Measurements from ENCODE around the gene DTX3.
"Not testable (repeated sequence)": the region's sequence is repeated elsewhere in the genome, so short reads cannot be mapped to it uniquely, and the experiment has no call there.

DTX3 gene

DNA sequence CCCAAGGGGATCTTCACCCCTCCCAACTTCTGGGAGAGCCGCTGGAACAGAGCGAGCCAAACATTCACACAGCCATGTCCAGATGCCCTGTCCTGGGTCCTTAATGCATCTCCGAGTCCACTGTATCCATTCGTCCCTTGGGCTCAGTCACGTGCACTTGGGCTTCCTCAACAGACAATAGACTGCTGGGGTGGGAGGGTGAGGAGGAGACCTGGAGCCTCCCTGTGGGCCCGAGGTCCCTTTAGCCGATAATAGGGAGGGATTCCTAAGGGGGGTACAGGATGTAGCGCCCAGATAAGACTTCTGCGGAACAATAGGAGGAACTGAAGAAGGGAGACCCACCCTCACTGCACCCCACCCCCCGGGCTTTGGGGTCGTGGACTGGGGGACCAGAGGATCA, 13.3 kb downstream of the DTX3 start:
- H3K27me3 ChIP-seq (ENCODE audit: control insufficient read depth in 5 of 5, insufficient read depth in 4 of 5, low read length in 5 of 5) = peaks cover 56 to 80% (median 76%) of the 10 kb centered on the region in 5 donors

DNA sequence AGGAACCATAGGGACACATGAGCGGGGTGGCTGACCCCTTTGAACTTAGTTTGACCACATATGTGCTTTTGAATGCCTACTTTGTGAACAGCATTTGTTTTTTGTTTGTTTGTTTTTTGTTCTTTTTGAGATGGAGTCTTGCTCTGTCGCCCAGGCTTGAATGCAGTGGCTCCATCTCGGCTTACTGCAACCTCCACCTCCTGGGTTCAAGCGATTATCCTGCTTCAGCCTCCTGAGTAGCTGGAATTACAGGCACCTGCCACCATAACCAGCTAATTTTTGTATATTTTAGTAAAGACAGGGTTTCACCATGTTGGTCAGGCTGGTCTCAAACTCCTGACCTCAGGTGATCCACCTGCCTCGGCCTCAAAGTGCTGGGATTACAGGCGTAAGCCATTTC, 13.8 kb downstream of the DTX3 start:
- Histone ChIP-seq H3K4me1 (ENCODE audit: control insufficient read depth in 5 of 5, insufficient read depth in 5 of 5, low read length in 5 of 5) (peaks cover 2 to 26% (median 24%) of the 10 kb centered on the region in 5 donors), H3K27me3 (ENCODE audit: control insufficient read depth in 5 of 5, insufficient read depth in 4 of 5, low read length in 5 of 5) (peaks cover 52 to 77% (median 75%) of the 10 kb centered on the region in 5 donors), H3K36me3 (ENCODE audit: control insufficient read depth in 5 of 5, insufficient read depth in 5 of 5, low read length in 5 of 5) (peaks cover 0 to 14% (median 11%) of the 10 kb centered on the region in 5 donors)
- not testable (repeated sequence) for H3K4me3 ChIP-seq (ENCODE audit: low read depth in 1 of 5, low read length in 5 of 5); H3K9ac ChIP-seq (ENCODE audit: low read length in 5 of 5); H3K27ac ChIP-seq (ENCODE audit: low read depth, low read length); H3K9me3 ChIP-seq (ENCODE audit: control insufficient read depth in 5 of 5, low read length in 5 of 5)

More for the DNA sequence above, 13.3 kb downstream of the DTX3 start:
- Histone ChIP-seq H3K9ac (ENCODE audit: low read length in 5 of 5) (no peak overlapping the region), H3K27ac (ENCODE audit: low read depth, low read length) (no peak overlapping the region), H3K36me3 (ENCODE audit: control insufficient read depth in 5 of 5, insufficient read depth in 5 of 5, low read length in 5 of 5) (peaks cover 0 to 14% (median 11%) of the 10 kb centered on the region in 5 donors), H3K4me1 (ENCODE audit: control insufficient read depth in 5 of 5, insufficient read depth in 5 of 5, low read length in 5 of 5) (peaks cover 2 to 26% (median 24%) of the 10 kb centered on the region in 5 donors), H3K4me3 (ENCODE audit: low read depth in 1 of 5, low read length in 5 of 5) (no peak overlapping the region), H3K9me3 (ENCODE audit: control insufficient read depth in 5 of 5, low read length in 5 of 5) (no peaks in the 10 kb centered on the region)

DNA sequence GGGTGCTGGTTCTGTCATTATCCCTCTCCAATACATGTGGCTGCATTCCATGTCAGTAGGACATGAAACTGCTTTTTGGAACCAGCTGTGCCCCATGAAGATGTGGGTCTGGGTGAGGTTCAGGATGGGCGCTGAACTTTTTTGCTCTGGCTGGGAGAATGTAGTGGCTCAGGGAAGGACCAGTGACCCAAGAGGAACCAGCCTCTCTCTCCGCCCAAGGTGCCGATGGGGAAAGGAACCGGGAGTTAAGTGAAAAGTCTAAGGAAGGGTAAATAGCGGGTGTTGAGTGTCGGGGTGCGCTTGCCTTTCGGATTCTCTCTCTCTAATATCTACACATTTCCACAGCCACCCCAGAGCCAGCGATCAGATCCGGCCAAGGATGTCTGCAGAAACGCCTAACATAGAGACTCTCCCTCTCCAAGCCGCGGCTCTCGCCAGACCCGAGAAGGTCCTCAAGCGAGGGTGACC, 14.4 kb downstream of the DTX3 start:
- H3K4me3 ChIP-seq (ENCODE audit: low read depth in 1 of 5, low read length in 5 of 5) = no peak overlapping the region
- peaks cover 57 to 76% (median 74%) of the 10 kb centered on the region in 5 donors for H3K27me3 ChIP-seq (ENCODE audit: control insufficient read depth in 5 of 5, insufficient read depth in 4 of 5, low read length in 5 of 5)
- H3K4me1 ChIP-seq (ENCODE audit: control insufficient read depth in 5 of 5, insufficient read depth in 5 of 5, low read length in 5 of 5) = peaks cover 2 to 26% (median 24%) of the 10 kb centered on the region in 5 donors

DNA sequence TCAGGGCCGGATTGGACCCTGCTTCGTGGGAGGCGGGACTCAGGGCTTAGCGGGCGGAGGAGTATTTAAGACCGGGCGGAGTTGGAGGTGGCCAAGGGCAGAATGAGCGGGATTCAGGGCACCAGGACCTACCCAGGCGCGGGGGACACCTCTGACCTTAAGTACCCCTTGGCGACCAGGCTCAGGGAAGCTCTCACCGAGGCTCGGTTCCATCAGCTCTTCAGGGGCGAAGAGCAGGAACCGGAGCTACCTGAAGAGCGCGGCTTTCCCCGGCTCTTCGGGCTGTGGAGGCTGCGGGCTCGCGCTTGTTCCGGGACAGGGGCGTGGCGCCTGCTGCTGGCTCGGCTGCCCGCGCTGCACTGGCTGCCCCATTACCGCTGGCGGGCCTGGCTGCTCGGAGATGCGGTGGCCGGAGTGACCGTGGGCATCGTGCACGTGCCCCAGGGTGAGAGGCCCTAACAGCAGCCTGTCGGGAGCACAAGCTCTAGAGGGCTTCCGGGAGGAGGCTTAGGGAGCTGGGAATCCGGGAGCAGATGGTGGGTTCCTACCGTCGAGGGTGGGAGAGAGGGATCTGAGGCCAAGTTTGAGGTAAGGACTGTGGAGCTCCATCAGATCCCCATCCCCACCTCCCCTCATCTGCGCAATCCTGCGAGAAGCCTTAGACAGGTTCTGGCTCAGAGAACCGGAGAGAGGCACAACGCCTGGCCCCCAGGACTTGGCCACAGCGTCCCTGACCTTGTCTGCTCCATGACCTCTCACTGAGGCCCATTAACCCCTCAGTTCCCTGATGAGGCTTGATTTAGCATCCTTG, 15.0 kb downstream of the DTX3 start:
- no peak overlapping the region for H3K9ac ChIP-seq (ENCODE audit: low read length in 5 of 5)
- peaks cover 0 to 14% (median 9%) of the 10 kb centered on the region in 5 donors for H3K36me3 ChIP-seq (ENCODE audit: control insufficient read depth in 5 of 5, insufficient read depth in 5 of 5, low read length in 5 of 5)
- H3K27me3 ChIP-seq (ENCODE audit: control insufficient read depth in 5 of 5, insufficient read depth in 4 of 5, low read length in 5 of 5) = peaks cover 59 to 76% (median 75%) of the 10 kb centered on the region in 5 donors
- H3K4me3 ChIP-seq (ENCODE audit: low read depth in 1 of 5, low read length in 5 of 5) = no peak overlapping the region
- peaks cover 2 to 24% (median 23%) of the 10 kb centered on the region in 5 donors for H3K4me1 ChIP-seq (ENCODE audit: control insufficient read depth in 5 of 5, insufficient read depth in 5 of 5, low read length in 5 of 5)
- H3K9me3 ChIP-seq (ENCODE audit: control insufficient read depth in 5 of 5, low read length in 5 of 5) = no peaks in the 10 kb centered on the region
- no peak overlapping the region for H3K27ac ChIP-seq (ENCODE audit: low read depth, low read length)

More for the DNA sequence above, 14.4 kb downstream of the DTX3 start:
- H3K9me3 ChIP-seq (ENCODE audit: control insufficient read depth in 5 of 5, low read length in 5 of 5) = no peaks in the 10 kb centered on the region
- H3K36me3 ChIP-seq (ENCODE audit: control insufficient read depth in 5 of 5, insufficient read depth in 5 of 5, low read length in 5 of 5) = peaks cover 0 to 14% (median 11%) of the 10 kb centered on the region in 5 donors
- H3K9ac ChIP-seq (ENCODE audit: low read length in 5 of 5) = no peak overlapping the region
- H3K27ac ChIP-seq (ENCODE audit: low read depth, low read length) = no peak overlapping the region

DNA sequence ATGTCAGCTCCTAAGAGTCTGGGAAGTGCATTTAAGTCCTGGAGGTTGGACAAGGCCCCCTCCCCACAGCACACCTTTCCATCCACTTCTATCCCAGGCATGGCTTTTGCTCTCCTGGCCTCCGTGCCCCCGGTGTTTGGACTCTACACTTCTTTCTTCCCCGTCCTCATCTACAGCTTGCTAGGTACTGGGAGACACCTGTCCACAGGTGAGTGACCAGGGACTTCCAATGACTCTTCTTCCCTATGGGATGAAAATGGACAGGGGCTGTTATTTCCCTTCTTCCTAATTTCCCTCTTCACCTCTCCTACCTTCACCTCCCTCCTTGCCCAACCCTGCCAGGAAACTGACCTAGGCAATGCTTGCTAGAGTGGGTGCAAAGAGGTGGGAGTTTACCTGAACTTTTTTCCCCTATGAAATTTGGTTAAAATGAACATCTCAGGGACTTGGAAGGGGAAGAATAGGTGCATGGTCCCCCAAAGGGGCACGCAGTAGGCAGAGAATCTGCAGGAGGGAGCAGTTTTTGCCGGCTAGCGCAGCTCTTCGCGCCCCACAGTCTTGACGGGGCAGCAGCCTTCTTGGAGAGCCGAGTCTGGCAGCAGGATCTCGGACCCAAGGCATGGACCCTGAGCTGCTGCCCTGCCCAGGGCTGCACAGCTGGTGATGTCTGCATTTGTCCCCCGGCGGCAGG, 15.8 kb downstream of the DTX3 start:
- H3K4me1 ChIP-seq (ENCODE audit: control insufficient read depth in 5 of 5, insufficient read depth in 5 of 5, low read length in 5 of 5) = peaks cover 2 to 24% (median 21%) of the 10 kb centered on the region in 5 donors
- H3K36me3 ChIP-seq (ENCODE audit: control insufficient read depth in 5 of 5, insufficient read depth in 5 of 5, low read length in 5 of 5) = peaks cover 0 to 10% (median 7%) of the 10 kb centered on the region in 5 donors
- no peak overlapping the region for H3K9ac ChIP-seq (ENCODE audit: low read length in 5 of 5)
- H3K27ac ChIP-seq (ENCODE audit: low read depth, low read length) = no peak overlapping the region
- H3K27me3 ChIP-seq (ENCODE audit: control insufficient read depth in 5 of 5, insufficient read depth in 4 of 5, low read length in 5 of 5) = peaks cover 65 to 78% (median 76%) of the 10 kb centered on the region in 5 donors
- H3K4me3 ChIP-seq (ENCODE audit: low read depth in 1 of 5, low read length in 5 of 5) = peak overlapping the region in 3 of 5 donors; percentile 50 to 68 (median 58)
- H3K9me3 ChIP-seq (ENCODE audit: control insufficient read depth in 5 of 5, low read length in 5 of 5) = no peaks in the 10 kb centered on the region

DNA sequence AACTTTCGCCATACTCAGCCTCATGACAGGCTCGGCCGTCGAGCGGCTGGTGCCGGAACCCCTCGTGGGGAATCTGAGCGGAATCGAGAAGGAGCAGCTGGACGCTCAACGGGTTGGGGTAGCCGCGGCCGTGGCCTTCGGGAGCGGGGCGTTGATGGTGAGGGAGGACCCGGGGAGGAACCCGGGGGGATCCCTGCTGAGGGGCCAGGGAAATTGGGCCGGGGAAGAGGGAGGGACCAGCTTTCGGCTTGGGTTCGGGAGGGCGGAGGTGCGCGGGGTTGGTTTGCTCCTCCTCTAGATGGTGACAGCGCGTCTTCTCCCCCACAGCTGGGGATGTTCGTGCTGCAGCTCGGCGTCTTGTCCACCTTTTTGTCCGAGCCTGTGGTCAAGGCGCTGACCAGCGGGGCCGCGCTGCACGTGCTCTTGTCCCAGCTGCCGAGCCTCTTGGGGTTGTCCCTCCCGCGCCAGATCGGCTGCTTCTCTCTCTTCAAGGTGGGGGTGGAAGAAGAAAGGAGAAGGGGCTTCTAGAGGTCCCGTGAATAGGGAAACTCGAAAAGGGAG, 16.4 kb downstream of the DTX3 start:
- peak overlapping the region in 2 of 5 donors; percentile 47 to 48 for H3K9ac ChIP-seq (ENCODE audit: low read length in 5 of 5)
- H3K27me3 ChIP-seq (ENCODE audit: control insufficient read depth in 5 of 5, insufficient read depth in 4 of 5, low read length in 5 of 5) = peaks cover 63 to 78% (median 75%) of the 10 kb centered on the region in 5 donors

DNA sequence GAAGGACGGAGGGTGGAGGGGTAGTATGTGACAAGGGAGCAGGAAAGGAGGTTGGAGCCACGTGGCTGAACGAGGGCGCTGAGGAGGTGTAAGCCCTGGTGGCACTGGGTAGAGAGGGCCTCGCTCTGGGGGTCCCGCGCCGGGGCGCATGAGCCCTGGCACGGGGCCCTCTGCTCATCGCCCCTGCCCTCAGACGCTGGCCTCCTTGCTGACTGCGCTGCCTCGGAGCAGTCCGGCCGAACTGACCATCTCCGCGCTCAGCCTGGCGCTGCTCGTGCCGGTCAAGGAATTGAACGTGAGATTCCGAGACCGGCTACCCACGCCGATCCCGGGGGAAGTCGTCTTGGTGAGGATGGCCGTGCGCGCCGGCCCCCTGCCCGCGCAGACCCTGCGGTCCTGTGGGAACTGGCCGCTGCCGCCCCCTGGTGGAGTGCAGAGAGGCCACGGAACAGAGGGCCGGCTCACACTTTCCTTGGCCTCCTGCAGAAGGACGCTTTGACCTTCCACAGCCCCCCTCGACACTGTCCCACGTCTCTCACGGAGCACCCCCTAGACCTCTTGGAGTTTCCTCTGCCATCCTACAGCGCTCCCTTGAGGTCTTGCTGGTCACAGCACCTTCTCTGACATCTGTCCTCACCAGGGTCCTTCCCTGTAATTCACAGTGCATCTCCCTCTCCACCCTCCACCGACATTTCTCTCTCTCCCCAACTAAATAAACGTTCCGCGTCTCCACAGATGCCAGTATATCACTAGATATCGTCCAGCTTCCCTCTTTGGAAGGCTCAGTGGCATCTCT, 17.1 kb downstream of the DTX3 start:
- H3K9ac ChIP-seq (ENCODE audit: low read length in 5 of 5) = peak overlapping the region in 2 of 5 donors; percentile 47 to 48
- no peaks in the 10 kb centered on the region for H3K9me3 ChIP-seq (ENCODE audit: control insufficient read depth in 5 of 5, low read length in 5 of 5)
- H3K27me3 ChIP-seq (ENCODE audit: control insufficient read depth in 5 of 5, insufficient read depth in 4 of 5, low read length in 5 of 5) = peaks cover 63 to 82% (median 77%) of the 10 kb centered on the region in 5 donors
- peak overlapping the region; percentile 47 to 68 (median 58) for H3K4me3 ChIP-seq (ENCODE audit: low read depth in 1 of 5, low read length in 5 of 5)
- no peaks in the 10 kb centered on the region for H3K36me3 ChIP-seq (ENCODE audit: control insufficient read depth in 5 of 5, insufficient read depth in 5 of 5, low read length in 5 of 5)
- peaks cover 2 to 24% (median 21%) of the 10 kb centered on the region in 5 donors for H3K4me1 ChIP-seq (ENCODE audit: control insufficient read depth in 5 of 5, insufficient read depth in 5 of 5, low read length in 5 of 5)
- H3K27ac ChIP-seq (ENCODE audit: low read depth, low read length) = no peak overlapping the region

More for the DNA sequence above, 16.4 kb downstream of the DTX3 start:
- Histone ChIP-seq H3K4me1 (ENCODE audit: control insufficient read depth in 5 of 5, insufficient read depth in 5 of 5, low read length in 5 of 5) (peaks cover 2 to 24% (median 21%) of the 10 kb centered on the region in 5 donors), H3K9me3 (ENCODE audit: control insufficient read depth in 5 of 5, low read length in 5 of 5) (no peaks in the 10 kb centered on the region), H3K27ac (ENCODE audit: low read depth, low read length) (no peak overlapping the region), H3K4me3 (ENCODE audit: low read depth in 1 of 5, low read length in 5 of 5) (peak overlapping the region; percentile 47 to 68 (median 58)), H3K36me3 (ENCODE audit: control insufficient read depth in 5 of 5, insufficient read depth in 5 of 5, low read length in 5 of 5) (peaks cover 0 to 4% (median 1%) of the 10 kb centered on the region in 5 donors)

DNA sequence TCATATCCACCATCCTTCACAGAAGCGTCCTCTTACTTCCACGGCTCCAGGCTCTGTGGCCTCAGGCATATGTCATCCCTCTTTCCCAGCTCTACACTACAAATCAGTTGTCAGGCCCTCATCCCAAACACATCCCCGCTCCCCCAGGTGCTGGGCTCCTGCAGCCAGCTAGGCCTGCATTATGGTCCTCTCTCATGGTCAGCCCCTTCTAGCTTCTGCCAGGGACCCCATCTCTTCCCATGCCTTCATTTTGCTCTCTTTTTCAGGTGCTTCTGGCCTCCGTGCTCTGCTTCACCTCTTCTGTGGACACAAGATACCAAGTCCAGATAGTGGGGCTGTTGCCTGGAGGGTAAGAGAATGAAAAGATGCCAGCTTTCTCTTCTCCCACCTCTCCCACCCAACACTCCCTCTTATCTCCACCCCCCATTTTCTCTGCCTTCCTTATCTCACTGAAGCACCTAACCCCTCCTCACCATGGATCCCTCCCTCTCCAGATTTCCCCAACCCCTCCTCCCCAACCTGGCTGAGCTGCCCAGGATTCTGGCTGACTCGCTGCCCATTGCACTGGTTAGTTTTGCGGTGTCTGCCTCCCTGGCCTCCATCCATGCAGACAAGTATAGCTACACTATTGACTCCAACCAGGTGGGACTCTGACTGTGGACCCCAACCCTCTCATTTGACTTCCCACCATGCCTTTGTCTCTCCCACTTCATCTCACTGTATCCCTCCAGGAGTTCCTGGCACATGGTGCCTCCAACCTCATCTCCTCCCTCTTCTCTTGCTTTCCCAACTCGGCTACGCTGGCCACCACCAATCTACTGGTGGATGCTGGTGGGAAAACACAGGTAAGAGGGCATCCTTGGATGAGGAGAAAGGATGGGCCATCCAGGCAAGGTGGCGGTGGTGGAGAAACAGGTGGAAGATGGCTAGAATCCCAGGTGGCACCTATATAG, 17.9 kb downstream of the DTX3 start:
- no peak overlapping the region for H3K4me3 ChIP-seq (ENCODE audit: low read depth in 1 of 5, low read length in 5 of 5)
- H3K36me3 ChIP-seq (ENCODE audit: control insufficient read depth in 5 of 5, insufficient read depth in 5 of 5, low read length in 5 of 5) = no peaks in the 10 kb centered on the region
- H3K27me3 ChIP-seq (ENCODE audit: control insufficient read depth in 5 of 5, insufficient read depth in 4 of 5, low read length in 5 of 5) = peaks cover 63 to 84% (median 79%) of the 10 kb centered on the region in 5 donors
- no peak overlapping the region for H3K9ac ChIP-seq (ENCODE audit: low read length in 5 of 5)
- peaks cover 2 to 26% (median 24%) of the 10 kb centered on the region in 5 donors for H3K4me1 ChIP-seq (ENCODE audit: control insufficient read depth in 5 of 5, insufficient read depth in 5 of 5, low read length in 5 of 5)
- no peaks in the 10 kb centered on the region for H3K9me3 ChIP-seq (ENCODE audit: control insufficient read depth in 5 of 5, low read length in 5 of 5)
- H3K27ac ChIP-seq (ENCODE audit: low read depth, low read length) = no peak overlapping the region
